Upper lobe of left lung (tissue), 4 donors: ENCODE data around the gene SRPK1.
"Not testable (repeated sequence)": the region's sequence is repeated elsewhere in the genome, so short reads cannot be mapped to it uniquely, and the experiment has no call there.

Source experiments
- CTCF ChIP-seq, 6 experiments: fragments of 450-650 bp in 4 of 6; fragments of 200-600 bp in 2 of 6; sonication (generic) in 2 of 6; IDR thresholded peaks; one replicate each; pipeline ENCODE4 v1.5.1; 2016 to 2019; ENCODE audit warnings: antibody characterized with exemption in 6 of 6
- EP300 ChIP-seq, 4 donors: sonication (generic); formaldehyde crosslinking; IDR thresholded peaks; one replicate each; pipeline ENCODE4 v1.5.1; 2017; ENCODE audit warnings: antibody characterized with exemption in 4 of 4, control low read depth in 2 of 4
- POLR2AphosphoS5 ChIP-seq, 2 donors: sonication (generic); formaldehyde crosslinking; IDR thresholded peaks; one replicate each; pipeline ENCODE4 v1.5.1; 2017; ENCODE audit warnings: antibody characterized with exemption in 2 of 2

- TF ChIP-seq EP300, CTCF, POLR2AphosphoS5 (IDR thresholded peaks at IDR 0.05): not testable (repeated sequence)
These were observed 11.3 kb downstream of the SRPK1 start for GRCh38 chr6:35909571-35909970.
